Measurements from ENCODE around the gene RAPH1.

GRCh38 chr2:203498161-203498560 is 36.9 kb downstream of the RAPH1 start:
- TF ChIP-seq, protein P1, sequence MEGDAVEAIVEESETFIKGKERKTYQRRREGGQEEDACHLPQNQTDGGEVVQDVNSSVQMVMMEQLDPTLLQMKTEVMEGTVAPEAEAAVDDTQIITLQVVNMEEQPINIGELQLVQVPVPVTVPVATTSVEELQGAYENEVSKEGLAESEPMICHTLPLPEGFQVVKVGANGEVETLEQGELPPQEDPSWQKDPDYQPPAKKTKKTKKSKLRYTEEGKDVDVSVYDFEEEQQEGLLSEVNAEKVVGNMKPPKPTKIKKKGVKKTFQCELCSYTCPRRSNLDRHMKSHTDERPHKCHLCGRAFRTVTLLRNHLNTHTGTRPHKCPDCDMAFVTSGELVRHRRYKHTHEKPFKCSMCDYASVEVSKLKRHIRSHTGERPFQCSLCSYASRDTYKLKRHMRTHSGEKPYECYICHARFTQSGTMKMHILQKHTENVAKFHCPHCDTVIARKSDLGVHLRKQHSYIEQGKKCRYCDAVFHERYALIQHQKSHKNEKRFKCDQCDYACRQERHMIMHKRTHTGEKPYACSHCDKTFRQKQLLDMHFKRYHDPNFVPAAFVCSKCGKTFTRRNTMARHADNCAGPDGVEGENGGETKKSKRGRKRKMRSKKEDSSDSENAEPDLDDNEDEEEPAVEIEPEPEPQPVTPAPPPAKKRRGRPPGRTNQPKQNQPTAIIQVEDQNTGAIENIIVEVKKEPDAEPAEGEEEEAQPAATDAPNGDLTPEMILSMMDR (IDR thresholded peaks at IDR 0.05) = no peak
- TF ChIP-seq POLR2A (IDR thresholded peaks at IDR 0.05) (no peak), POLR2AphosphoS5 (IDR thresholded peaks at IDR 0.05) (peak in 1 of 4 donors; percentile 30)
